22Rv1 (cell line): Measurements from ENCODE around the gene HTR5A.

Experiments used
- CTCF ChIP-seq: fragments of 450-650 bp; IDR thresholded peaks from 2 replicates; pipeline ENCODE4 v1.5.1; 2017; ENCODE audit warnings: mild to moderate bottlenecking
- ZFX ChIP-seq: fragments of 450-650 bp; IDR thresholded peaks from 2 replicates; pipeline ENCODE4 v1.6.1; 2017; ENCODE audit warnings: antibody characterized with exemption, borderline replicate concordance

- TF ChIP-seq CTCF = no peak
- TF ChIP-seq ZFX = no peak
Observed at GRCh38 chr7:155122831-155123230, 52.7 kb downstream of the HTR5A start.
